VCaP (cell line): ENCODE measurements around the gene TAPBPL.
"Not testable (repeated sequence)": the region's sequence is repeated elsewhere in the genome, so short reads cannot be mapped to it uniquely, and the experiment has no call there.

ENCODE experiments used
- H3K27ac ChIP-seq: fragments of 450-650 bp; 2 replicates; pipeline ENCODE4 v1.5.1; 2017
- CTCF ChIP-seq: fragments of 450-650 bp; conservative IDR thresholded peaks from 2 replicates; pipeline ENCODE4 v1.5.1; 2017; ENCODE audit warnings: mild to moderate bottlenecking, moderate library complexity

TAPBPL gene

GRCh38 chr12:6420364-6420763, 31.5 kb upstream of the TAPBPL start:
- no peak for TF ChIP-seq CTCF
- H3K27ac ChIP-seq: no peak overlapping the region

GRCh38 chr12:6423267-6424007, 28.4 kb upstream of the TAPBPL start:
- TF ChIP-seq CTCF: peak; percentile 96
- peak overlapping the region; percentile 42; the same call in 1 of the 2 replicates for H3K27ac ChIP-seq

GRCh38 chr12:6424008-6424347, 27.9 kb upstream of the TAPBPL start:
- peak overlapping the region; percentile 42; the same call in 1 of the 2 replicates for H3K27ac ChIP-seq
- TF ChIP-seq CTCF: no peak

GRCh38 chr12:6424866-6425265, 27.0 kb upstream of the TAPBPL start:
- TF ChIP-seq CTCF: no peak
- H3K27ac ChIP-seq: no peak overlapping the region

- no peak for TF ChIP-seq CTCF
- no peak overlapping the region for H3K27ac ChIP-seq
These were observed 26.0 kb upstream of the TAPBPL start for GRCh38 chr12:6425590-6426531.

GRCh38 chr12:6426882-6427671, 24.8 kb upstream of the TAPBPL start:
- TF ChIP-seq CTCF: no peak
- no peak overlapping the region for H3K27ac ChIP-seq

- not testable (repeated sequence) for H3K27ac ChIP-seq
These were observed 24.0 kb upstream of the TAPBPL start for GRCh38 chr12:6427796-6428195.
